Osteoblast (primary cell): ENCODE measurements around the gene CTDSP1. TPM values are rescaled to one million over a fixed set of nuclear protein-coding genes. Genes with fewer than 3 reads are reported as not detected.

Experiments used
- DNase-seq: peaks from one replicate; pipeline ENCODE4 v3.0.0; 2011; ENCODE audit warnings: low spot score, mixed read lengths; ENCODE audit not compliant: insufficient read length; ENCODE audit errors: missing footprints
- H2AFZ ChIP-seq: 2 replicates; pipeline ENCODE4 v1.6.0; 2011; ENCODE audit warnings: mild to moderate bottlenecking, low read length
- H3K27ac ChIP-seq: 2 replicates; pipeline ENCODE4 v1.5.1; 2011; ENCODE audit warnings: mild to moderate bottlenecking, low read depth, low read length, moderate library complexity
- H3K27me3 ChIP-seq: 2 replicates; pipeline ENCODE4 v1.6.0; 2012; ENCODE audit warnings: mild to moderate bottlenecking, control low read depth, inconsistent platforms, low read length, moderate library complexity; ENCODE audit not compliant: insufficient read depth
- H3K36me3 ChIP-seq: 2 replicates; pipeline ENCODE4 v1.5.1; 2011; ENCODE audit warnings: mild to moderate bottlenecking, low read length, control low read depth, moderate library complexity; ENCODE audit not compliant: insufficient read depth
- H3K4me1 ChIP-seq: 2 replicates; pipeline ENCODE4 v1.5.1; 2011; ENCODE audit warnings: mild to moderate bottlenecking, low read length, control low read depth, moderate library complexity; ENCODE audit not compliant: insufficient read depth
- H3K4me2 ChIP-seq: 2 replicates; pipeline ENCODE4 v1.6.0; 2011; ENCODE audit warnings: mild to moderate bottlenecking, low read length; ENCODE audit not compliant: insufficient read depth
- H3K4me3 ChIP-seq: fragments of 200-600 bp; sonication (generic); 3 replicates; pipeline ENCODE4 v1.5.1; 2012; ENCODE audit warnings: mild to moderate bottlenecking, low read length, inconsistent platforms; ENCODE audit not compliant: insufficient read depth
- H3K79me2 ChIP-seq: 2 replicates; pipeline ENCODE4 v1.6.0; 2012; ENCODE audit warnings: mild to moderate bottlenecking, low read length, control low read depth, inconsistent platforms; ENCODE audit not compliant: insufficient read depth
- H3K9me3 ChIP-seq: 2 replicates; pipeline ENCODE4 v1.5.1; 2011; ENCODE audit warnings: low read depth, low read length, control low read depth
- H4K20me1 ChIP-seq: 2 replicates; pipeline ENCODE4 v1.6.0; 2012; ENCODE audit warnings: mild to moderate bottlenecking, low read length, control low read depth; ENCODE audit not compliant: insufficient read depth
- CTCF ChIP-seq: IDR thresholded peaks from 2 replicates; pipeline ENCODE4 v1.5.1; 2011; ENCODE audit warnings: mild to moderate bottlenecking, low read depth, low read length, moderate library complexity; ENCODE audit errors: extremely low read depth
- total RNA-seq: library from RNA; depleted of rRNA; stranded (reverse); fragments of >200 nt; gene quantifications from 2 replicates; pipeline ENCODE4 v1.2.3, GENCODE V29; 2012

The CTDSP1 gene
- total RNA-seq, 1 donor: 71.7 TPM

DNA sequence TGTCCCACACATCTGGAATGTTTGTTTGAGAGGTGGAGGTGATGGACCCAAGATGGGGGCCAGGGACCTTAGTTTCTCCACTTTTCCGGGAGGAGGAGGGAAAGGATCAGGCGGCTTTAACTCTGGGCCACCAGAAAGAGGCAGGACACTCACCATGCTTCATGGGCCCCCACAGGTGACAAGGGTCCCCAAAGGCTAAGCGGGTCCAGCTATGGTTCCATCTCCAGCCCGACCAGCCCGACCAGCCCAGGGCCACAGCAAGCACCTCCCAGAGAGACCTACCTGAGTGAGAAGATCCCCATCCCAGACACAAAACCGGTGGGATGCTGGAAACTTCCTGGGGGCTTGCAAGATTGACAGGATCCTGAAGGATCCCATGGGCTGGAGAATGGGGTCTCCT lies 16.9 kb upstream of the CTDSP1 start:
- Histone ChIP-seq H3K27me3 (peaks cover 14% of the 10 kb centered on the region), H3K4me2 (no peak overlapping the region), H2AFZ (no peak overlapping the region), H3K79me2 (no peaks in the 10 kb centered on the region), H4K20me1 (no peaks in the 10 kb centered on the region), H3K4me3 (no peak overlapping the region), H3K36me3 (no peaks in the 10 kb centered on the region), H3K4me1 (no peaks in the 10 kb centered on the region), H3K27ac (no peak overlapping the region), H3K9me3 (no peaks in the 10 kb centered on the region)
- DNase-seq: peak; percentile 30
- no peak for TF ChIP-seq CTCF

DNA sequence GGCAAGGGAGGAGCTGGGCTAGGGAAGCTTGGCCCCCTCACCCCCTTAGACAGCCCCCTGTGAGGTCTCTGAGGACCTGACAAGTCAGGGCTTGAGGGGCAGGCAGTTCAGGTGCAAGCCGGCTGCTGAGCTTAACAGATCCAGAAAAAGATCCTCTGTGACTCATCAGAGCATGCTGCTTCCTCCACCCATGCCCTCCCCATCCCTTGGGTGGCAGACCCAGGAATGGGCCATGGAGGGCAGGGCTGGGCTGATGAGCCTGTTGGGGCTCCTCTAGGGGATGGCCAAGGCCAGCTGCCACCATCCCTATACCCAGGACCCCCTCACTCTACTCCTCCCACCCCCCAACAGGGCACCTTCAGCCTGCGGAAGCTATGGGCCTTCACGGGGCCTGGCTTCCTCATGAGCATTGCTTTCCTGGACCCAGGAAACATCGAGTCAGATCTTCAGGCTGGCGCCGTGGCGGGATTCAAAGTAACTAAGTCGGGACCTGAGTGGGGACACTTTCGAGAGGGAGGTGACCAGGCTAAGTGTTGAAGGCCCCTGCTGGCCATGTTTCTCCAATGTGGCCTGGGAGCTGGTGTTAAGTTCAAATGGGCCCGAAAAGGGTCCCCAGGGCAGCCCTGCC lies 15.7 kb upstream of the CTDSP1 start:
- peaks cover 10% of the 10 kb centered on the region for H3K27me3 ChIP-seq
- H3K27ac ChIP-seq: no peak overlapping the region
- H3K4me3 ChIP-seq: no peak overlapping the region
- H3K9me3 ChIP-seq: no peaks in the 10 kb centered on the region
- no peak overlapping the region for H2AFZ ChIP-seq
- no peak for TF ChIP-seq CTCF
- H3K4me1 ChIP-seq: no peaks in the 10 kb centered on the region
- H3K79me2 ChIP-seq: no peaks in the 10 kb centered on the region
- no peak overlapping the region for H3K4me2 ChIP-seq
- DNase-seq: peak; percentile 84
- no peaks in the 10 kb centered on the region for H4K20me1 ChIP-seq
- H3K36me3 ChIP-seq: no peaks in the 10 kb centered on the region

DNA sequence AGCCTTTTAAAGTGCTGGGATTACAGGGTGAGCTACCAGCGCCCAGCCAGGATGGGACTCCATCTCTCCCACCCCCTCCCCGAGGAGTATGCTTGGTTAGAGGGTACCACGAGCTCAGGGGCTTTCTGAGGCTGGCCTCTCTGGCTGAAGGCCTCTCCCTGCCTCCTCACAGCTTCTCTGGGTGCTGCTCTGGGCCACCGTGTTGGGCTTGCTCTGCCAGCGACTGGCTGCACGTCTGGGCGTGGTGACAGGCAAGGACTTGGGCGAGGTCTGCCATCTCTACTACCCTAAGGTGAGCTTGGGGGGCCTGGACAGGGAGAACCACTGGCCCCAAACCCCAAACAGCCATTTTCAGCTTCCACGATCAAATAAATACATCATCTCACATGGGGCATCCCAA lies 14.7 kb upstream of the CTDSP1 start:
- Histone ChIP-seq H3K9me3 (no peaks in the 10 kb centered on the region), H3K36me3 (no peaks in the 10 kb centered on the region), H3K27me3 (peaks cover 10% of the 10 kb centered on the region), H3K27ac (no peak overlapping the region), H3K79me2 (no peaks in the 10 kb centered on the region), H2AFZ (no peak overlapping the region), H3K4me3 (no peak overlapping the region), H3K4me1 (no peaks in the 10 kb centered on the region), H3K4me2 (no peak overlapping the region), H4K20me1 (no peaks in the 10 kb centered on the region)
- no peak for TF ChIP-seq CTCF
- peak; percentile 25 for DNase-seq

DNA sequence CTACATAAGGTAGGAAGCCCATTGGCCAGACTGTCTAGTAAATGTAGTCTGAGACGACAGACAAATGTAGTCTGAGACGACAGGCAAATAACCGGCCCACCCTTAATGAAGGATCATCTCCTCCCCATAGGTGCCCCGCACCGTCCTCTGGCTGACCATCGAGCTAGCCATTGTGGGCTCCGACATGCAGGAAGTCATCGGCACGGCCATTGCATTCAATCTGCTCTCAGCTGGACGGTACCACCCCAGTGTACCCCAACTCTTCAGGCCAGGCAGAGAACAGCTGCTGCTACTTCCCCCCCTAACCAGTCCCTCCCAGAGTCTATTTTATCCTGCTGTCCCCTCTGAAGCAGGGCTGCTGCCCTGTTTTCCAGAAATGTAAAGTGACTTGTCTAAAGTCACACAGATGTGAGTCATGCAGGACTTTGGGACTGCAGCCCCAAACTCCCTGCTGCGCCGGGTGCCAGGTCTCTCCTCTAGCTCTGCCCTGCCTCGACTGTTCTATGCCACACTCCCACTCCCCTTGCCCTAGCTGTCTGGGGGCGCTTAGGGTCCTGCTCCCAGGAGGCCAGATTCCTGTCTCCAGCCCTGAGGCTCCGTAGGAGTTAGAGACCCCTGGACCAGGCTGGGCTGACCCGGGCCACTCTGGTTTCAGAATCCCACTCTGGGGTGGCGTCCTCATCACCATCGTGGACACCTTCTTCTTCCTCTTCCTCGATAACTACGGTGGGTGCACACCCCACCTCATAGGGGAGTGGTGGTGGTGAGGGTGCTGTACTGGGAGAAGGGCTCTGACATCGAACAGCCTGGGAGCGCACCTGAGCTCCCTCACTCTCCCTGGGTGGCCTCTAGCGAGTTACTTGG lies 12.9 kb upstream of the CTDSP1 start:
- Histone ChIP-seq H3K4me3 (no peak overlapping the region), H2AFZ (no peak overlapping the region), H3K4me2 (peak overlapping the region; percentile 77)

More for the DNA sequence above, 12.9 kb upstream of the CTDSP1 start:
- DNase-seq: peak; percentile 5
- H3K4me1 ChIP-seq: no peaks in the 10 kb centered on the region
- no peaks in the 10 kb centered on the region for H3K79me2 ChIP-seq
- H4K20me1 ChIP-seq: no peaks in the 10 kb centered on the region
- no peaks in the 10 kb centered on the region for H3K9me3 ChIP-seq
- no peaks in the 10 kb centered on the region for H3K36me3 ChIP-seq
- no peak for TF ChIP-seq CTCF
- no peak overlapping the region for H3K27ac ChIP-seq
- H3K27me3 ChIP-seq: peaks cover 8% of the 10 kb centered on the region
